ENCODE measurements around the gene SOS1. TPM values are rescaled to one million over a fixed set of nuclear protein-coding genes. Genes with fewer than 3 reads are reported as not detected.

Gene SOS1
- total and polyA plus RNA-seq, 2 of the 13 experiments (the other 11 are each of a cell fraction or from before 2014, with no cell fraction given) = 20.8 to 60.4 TPM

DNA sequence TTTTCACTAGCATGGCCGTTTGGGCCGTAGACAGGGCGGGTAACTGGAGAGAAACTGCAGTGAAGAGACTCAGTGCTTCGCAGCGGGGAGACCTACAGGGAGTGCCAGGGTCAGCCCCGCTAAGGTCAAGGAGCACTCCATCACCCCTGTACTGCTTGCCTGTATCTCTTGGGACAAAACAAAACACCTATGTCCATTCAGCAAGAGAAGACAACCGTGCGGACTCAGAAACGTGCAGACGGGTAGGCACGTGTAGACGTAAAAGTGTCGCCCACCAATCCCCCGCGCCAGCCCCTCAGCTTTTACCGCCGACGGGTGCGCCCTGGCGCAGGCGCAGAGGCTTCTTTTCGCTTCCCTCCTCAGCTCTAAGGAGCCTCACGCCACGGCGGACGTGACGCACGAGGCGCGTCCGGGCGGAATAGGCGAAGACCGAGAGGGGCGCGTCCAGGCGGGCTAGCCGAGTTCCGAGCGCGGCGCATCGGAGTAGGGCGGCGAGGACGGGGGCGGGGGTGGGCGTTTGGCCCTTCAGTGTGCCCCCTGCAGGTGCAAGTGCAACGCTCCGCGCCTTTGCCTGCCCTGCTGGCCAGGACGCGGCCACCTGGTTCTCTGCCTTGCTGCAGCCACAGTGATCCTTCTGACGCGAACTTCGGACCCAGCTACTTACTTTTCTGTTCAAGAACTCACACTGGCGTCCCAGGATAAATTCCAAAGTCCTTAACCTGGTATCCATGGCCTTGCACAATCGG lies 3.3 kb upstream of the SOS1 start (continued):
- TF ChIP-seq, protein P1, sequence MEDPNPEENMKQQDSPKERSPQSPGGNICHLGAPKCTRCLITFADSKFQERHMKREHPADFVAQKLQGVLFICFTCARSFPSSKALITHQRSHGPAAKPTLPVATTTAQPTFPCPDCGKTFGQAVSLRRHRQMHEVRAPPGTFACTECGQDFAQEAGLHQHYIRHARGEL (CRISPR knock-in tag; IDR thresholded peaks at IDR 0.05) = 0 out of 2 replicates have a peak, but pooled peaks have one; percentile 19
- TF ChIP-seq, protein P2, sequence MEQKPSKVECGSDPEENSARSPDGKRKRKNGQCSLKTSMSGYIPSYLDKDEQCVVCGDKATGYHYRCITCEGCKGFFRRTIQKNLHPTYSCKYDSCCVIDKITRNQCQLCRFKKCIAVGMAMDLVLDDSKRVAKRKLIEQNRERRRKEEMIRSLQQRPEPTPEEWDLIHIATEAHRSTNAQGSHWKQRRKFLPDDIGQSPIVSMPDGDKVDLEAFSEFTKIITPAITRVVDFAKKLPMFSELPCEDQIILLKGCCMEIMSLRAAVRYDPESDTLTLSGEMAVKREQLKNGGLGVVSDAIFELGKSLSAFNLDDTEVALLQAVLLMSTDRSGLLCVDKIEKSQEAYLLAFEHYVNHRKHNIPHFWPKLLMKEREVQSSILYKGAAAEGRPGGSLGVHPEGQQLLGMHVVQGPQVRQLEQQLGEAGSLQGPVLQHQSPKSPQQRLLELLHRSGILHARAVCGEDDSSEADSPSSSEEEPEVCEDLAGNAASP (CRISPR knock-in tag; IDR thresholded peaks at IDR 0.05; ENCODE audit: borderline replicate concordance) = peak; percentile 80; the same call in 1 of the 2 replicates
- TF ChIP-seq, protein P3, sequence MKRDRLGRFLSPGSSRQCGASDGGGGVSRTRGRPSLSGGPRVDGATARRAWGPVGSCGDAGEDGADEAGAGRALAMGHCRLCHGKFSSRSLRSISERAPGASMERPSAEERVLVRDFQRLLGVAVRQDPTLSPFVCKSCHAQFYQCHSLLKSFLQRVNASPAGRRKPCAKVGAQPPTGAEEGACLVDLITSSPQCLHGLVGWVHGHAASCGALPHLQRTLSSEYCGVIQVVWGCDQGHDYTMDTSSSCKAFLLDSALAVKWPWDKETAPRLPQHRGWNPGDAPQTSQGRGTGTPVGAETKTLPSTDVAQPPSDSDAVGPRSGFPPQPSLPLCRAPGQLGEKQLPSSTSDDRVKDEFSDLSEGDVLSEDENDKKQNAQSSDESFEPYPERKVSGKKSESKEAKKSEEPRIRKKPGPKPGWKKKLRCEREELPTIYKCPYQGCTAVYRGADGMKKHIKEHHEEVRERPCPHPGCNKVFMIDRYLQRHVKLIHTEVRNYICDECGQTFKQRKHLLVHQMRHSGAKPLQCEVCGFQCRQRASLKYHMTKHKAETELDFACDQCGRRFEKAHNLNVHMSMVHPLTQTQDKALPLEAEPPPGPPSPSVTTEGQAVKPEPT (CRISPR knock-in tag; IDR thresholded peaks at IDR 0.05; ENCODE audit: low read depth) = peak; percentile 55; the same call in 1 of the 2 replicates
- TF ChIP-seq ISL2 (CRISPR knock-in tag; IDR thresholded peaks at IDR 0.05) = peak; percentile 76; the same call in 1 of the 2 replicates
- peak; percentile 90 for TF ChIP-seq ZNF446 (CRISPR knock-in tag; IDR thresholded peaks at IDR 0.05)
- peak; percentile 39; the same call in 1 of the 2 replicates for TF ChIP-seq CHD4 (IDR thresholded peaks at IDR 0.05; ENCODE audit: borderline replicate concordance, low read length)
- TF ChIP-seq CBX2 (IDR thresholded peaks at IDR 0.05; ENCODE audit: low read depth, low read length) = no peak
- no peak for TF ChIP-seq CBX2 (CRISPR knock-in tag; IDR thresholded peaks at IDR 0.05; ENCODE audit: low read depth)
- TF ChIP-seq POLR2A (IDR thresholded peaks at IDR 0.05; ENCODE audit: insufficient read depth in 1 of 2, low read depth in 2 of 2, low read length in 2 of 2) = peak; percentile 85 to 90
- TF ChIP-seq TEAD3 (CRISPR knock-in tag; optimal IDR thresholded peaks at IDR 0.05; ENCODE audit: borderline replicate concordance) = peak; percentile 59
- peak; percentile 80 for TF ChIP-seq ETV5 (CRISPR knock-in tag; IDR thresholded peaks at IDR 0.05; ENCODE audit: borderline replicate concordance)
- TF ChIP-seq MAFG (CRISPR knock-in tag; IDR thresholded peaks at IDR 0.05) = no peak
- peak; percentile 85 for TF ChIP-seq MED1 (CRISPR knock-in tag; IDR thresholded peaks at IDR 0.05)
- no peak for TF ChIP-seq ZNF713 (CRISPR knock-in tag; IDR thresholded peaks at IDR 0.05)
- TF ChIP-seq IRX3 (CRISPR knock-in tag; IDR thresholded peaks at IDR 0.05; ENCODE audit: borderline replicate concordance, low read depth) = no peak; the same call in 1 of the 2 replicates
- no peak for TF ChIP-seq ZNF75D (CRISPR knock-in tag; IDR thresholded peaks at IDR 0.05; ENCODE audit: borderline replicate concordance)
- peak; percentile 94 for TF ChIP-seq KAT7 (CRISPR knock-in tag; IDR thresholded peaks at IDR 0.05; ENCODE audit: borderline replicate concordance)
- TF ChIP-seq, protein P4, sequence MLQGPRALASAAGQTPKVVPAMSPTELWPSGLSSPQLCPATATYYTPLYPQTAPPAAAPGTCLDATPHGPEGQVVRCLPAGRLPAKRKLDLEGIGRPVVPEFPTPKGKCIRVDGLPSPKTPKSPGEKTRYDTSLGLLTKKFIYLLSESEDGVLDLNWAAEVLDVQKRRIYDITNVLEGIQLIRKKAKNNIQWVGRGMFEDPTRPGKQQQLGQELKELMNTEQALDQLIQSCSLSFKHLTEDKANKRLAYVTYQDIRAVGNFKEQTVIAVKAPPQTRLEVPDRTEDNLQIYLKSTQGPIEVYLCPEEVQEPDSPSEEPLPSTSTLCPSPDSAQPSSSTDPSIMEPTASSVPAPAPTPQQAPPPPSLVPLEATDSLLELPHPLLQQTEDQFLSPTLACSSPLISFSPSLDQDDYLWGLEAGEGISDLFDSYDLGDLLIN (CRISPR knock-in tag; IDR thresholded peaks at IDR 0.05; ENCODE audit: borderline replicate concordance) = peak; percentile 46; the same call in 1 of the 2 replicates
- TF ChIP-seq, protein P5, sequence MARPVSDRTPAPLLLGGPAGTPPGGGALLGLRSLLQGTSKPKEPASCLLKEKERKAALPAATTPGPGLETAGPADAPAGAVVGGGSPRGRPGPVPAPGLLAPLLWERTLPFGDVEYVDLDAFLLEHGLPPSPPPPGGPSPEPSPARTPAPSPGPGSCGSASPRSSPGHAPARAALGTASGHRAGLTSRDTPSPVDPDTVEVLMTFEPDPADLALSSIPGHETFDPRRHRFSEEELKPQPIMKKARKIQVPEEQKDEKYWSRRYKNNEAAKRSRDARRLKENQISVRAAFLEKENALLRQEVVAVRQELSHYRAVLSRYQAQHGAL (CRISPR knock-in tag; IDR thresholded peaks at IDR 0.05; ENCODE audit: not compliant biosample characterization) = peak; percentile 42
- 0 out of 2 replicates have a peak, but pooled peaks have one; percentile 76 for TF ChIP-seq ZNF30 (CRISPR knock-in tag; IDR thresholded peaks at IDR 0.05)
- TF ChIP-seq MTF2 (CRISPR knock-in tag; IDR thresholded peaks at IDR 0.05; ENCODE audit: borderline replicate concordance) = peak; percentile 77; the same call in 1 of the 2 replicates
- TF ChIP-seq ZNF431 (CRISPR knock-in tag; IDR thresholded peaks at IDR 0.05; ENCODE audit: borderline replicate concordance, low read depth) = no peak; the same call in 1 of the 2 replicates
- no peak; the same call in 1 of the 2 replicates for TF ChIP-seq ADNP (CRISPR knock-in tag; IDR thresholded peaks at IDR 0.05)

Measured in HepG2 (cell line).